RKO (cell line): Measurements from ENCODE around the gene FNDC1.

Experiments
- DNase-seq: peaks from one replicate; pipeline ENCODE4 v3.0.0-alpha.2; 2016; ENCODE audit warnings: low spot score

The FNDC1 gene

DNA sequence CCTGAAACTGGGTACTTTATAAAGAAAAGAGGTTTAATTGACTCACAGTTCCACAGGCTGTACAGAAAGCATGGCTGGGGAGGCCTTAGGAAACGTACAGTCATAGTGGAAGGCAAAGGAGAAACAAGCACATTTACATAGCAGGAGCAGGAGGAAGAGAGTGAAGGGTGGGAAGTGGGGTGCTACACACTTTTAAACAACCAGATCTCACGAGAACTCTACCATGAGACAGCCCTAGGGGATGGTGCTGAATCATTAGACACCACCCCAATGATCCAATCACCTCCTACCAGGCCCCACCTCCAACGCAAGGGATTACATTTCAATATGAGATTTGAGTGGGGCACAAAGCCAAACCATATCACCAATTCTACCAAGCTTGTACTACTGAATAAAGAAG, 7.4 kb upstream of the FNDC1 start:
- no peak for DNase-seq

DNA sequence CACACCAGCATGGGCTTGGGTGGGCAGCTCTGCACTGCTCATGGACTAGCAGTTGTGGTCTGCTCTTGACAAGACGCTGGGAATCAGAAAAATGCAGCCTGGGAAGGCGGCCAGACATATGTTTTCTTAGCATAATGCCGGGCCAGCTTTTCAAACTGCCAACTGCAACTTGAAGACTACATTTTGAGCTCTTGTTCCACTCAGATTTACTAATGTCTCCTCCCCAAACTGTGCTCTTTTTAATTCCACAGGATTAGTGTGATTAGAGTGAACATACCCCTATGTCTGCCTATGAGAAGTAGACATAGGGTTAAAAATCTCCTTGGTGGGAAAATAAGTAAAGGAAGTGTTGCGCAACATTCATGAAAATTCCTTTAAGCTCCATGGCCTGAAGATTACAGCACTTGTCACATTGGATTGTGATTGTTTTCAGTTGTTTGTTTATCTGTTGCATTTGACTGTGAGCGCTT, 5.3 kb upstream of the FNDC1 start:
- no peak for DNase-seq

DNA sequence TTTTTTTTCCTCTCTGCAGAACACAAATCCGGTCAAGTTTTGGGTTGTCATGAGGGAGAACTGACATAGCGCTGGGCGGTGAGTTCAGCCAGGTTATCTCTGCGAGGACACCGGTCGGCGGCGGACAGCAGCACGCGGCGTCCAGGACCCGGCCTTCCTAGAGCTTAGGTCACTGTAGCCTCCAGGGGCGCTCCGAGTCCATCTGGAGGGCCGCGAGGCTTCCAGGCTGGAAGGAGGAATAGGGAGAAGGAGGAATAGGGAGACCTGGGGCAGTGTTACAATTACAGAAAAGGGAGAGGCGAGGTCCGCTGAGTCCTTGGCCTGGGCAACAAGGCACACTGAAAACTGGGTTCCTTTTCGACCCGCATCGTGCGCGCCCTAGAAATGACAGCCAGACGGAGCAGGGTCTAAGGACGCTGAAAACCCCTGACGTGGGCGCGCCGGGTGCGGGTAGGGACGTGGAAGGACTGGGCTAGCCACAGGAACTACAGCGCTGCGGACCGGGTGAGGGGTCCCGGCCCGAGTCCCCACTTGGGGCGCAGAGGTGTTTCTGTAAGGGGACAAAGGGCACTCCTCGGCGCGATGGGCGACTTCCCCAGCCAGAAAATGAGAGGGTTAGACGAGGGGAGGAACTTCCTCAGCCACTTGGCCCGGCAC, 536 bp upstream of the FNDC1 start:
- no peak for DNase-seq

DNA sequence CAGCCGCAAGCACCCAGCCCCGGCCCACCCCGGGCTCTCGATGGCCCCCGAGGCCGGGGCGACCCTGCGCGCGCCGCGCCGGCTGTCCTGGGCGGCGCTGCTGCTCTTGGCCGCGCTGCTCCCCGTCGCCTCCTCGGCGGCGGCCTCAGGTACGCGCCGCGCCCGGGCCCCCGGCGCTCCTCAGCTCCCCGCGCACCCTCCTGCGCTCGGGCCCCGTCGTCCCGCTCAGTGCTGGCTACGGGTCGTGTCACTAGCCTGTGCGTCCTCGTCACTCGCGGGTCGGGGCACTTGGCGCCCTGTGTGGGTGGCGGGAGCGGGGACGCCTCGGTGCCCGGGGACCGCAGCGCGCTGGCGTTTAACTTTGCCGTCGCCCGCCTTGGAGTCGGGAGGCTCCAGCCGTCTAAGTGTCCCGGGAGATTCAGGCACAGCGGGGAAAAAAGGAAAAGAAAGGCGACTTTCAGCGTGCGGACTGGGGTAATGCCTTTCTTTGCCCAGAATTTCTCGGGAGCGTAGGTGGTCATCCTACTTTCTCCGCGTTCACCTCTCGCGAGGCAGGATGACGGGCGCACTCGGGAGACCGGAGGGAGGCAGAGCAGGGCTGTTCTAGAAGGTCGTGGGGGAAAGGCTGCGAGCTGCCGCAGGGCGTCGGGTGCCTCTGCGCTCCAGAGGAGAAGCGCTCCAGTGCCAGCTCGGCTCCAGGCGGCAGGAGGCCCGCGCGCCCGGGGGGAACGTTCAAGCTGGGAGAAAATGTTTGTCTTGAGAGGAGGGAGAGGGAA, 545 bp downstream of the FNDC1 start:
- no peak for DNase-seq

DNA sequence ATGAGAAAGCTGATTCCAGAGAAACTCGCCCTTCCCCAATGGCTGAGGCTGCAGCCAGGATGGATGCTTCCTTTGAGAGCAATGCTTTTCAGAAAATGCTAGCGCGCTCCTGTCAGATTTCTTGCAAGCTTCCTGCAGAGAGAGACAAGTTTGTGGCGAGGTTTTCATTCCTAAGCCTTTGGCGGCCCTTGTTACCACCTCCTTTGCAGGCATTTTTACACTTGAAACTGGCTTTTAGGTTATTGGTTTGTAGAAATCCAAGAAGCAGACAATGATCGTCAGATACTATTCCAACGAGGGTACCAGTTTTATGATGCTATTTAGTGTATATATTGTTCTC, 1.1 kb downstream of the FNDC1 start:
- no peak for DNase-seq

DNA sequence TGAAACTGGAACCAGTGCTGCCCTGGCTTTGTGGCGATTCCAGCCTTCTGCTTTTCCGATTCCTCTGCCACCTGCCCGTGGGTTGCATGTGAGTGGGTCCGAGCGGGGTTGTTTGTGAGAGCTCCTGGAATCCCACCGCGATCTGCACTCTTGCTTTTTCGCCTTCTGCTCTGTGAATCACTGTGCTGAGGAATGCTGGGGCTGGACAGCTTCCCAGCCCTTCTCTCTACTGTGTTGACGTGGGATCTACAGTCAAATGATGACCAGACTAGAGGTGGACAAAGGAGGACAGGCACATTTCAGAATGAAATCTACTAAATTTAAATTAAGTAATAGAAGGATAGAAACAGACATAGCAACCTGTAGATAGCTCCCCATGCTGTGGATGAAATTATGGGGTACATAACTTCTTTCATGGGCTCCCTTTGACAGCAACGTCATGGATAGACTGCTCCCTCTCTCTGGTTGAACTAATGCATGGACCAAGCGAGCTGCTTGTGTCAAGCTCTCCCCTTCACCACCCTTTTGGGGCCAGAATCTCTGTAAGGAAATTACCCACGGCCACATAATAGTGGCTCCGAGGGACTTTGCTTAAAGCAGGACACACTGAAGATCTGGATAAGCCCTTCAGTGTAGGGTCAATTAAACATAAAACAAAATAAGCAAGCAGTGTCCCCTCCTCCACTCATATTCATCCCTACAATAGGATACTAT, 2.0 kb downstream of the FNDC1 start:
- DNase-seq: no peak

DNA sequence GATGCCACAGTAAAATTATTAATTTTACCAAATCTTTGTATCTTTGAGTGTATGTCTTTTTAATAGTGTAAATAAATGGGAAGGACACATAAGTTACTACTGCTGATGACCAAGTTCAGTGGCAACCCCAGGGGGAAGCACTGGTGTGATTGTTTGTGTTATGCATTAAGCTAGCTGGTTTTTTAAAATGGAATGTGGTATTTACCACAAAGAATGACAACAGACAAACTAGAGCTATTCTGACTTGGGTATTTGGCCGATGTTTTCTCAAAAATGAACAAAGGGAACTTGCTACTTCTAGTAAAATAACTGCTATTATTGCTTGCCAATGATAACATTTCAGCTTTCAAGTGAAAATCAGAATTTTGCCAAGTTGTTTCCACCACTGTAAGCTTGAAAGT, 2.9 kb downstream of the FNDC1 start:
- no peak for DNase-seq

DNA sequence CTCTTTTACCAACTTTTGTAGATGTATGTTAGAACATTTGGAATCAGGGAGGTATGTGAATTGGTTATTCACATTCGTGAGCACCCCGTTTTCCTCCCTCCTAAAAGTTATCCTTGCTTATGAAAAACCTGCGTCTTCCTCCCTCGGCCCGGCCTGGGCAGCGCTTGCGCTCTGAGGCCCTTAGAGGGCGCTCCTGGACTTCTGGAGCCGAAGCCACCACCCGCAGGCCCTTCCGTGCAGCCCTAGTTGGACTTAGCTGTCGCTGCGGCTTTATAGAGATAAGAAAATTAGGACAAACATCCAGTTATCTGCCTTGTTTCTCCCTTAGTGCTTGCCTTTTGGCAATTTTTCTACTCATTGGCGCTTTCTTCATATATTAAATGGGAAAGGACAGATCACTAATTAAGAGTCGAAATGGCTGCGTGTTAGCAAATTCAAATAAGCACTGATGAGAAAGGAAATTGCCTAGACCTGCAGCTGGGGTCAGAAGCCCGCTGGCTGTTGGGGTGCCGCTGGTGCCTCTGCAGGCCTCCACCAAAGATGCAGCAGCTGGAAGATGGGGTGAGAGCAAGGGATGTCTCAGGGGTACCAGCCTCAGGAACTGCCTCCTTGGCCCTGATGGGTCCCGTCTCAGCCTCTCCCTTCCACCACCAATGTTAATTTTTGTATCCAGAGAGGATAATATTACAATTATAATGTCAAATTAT, 5.2 kb downstream of the FNDC1 start:
- peak; percentile 78 for DNase-seq

DNA sequence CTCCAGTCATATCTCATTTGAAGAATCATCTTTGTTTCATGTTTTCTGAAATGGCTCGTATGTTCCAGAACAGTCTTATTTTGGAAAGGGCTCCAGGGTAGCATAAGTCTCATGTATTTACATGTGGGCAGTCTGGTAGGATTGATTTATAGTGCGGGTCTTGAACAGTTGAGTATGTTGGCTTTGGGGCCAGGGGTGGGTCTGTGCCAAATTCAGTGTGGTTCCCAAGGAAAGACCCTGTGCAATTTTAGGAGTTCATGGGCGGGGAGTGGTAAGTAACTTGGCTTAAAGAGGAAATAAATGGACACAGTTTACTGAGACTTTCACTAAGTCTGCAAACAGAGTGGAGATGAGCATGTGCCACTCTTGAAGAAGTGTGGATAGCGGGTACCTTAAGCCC, 7.7 kb downstream of the FNDC1 start:
- DNase-seq: no peak

DNA sequence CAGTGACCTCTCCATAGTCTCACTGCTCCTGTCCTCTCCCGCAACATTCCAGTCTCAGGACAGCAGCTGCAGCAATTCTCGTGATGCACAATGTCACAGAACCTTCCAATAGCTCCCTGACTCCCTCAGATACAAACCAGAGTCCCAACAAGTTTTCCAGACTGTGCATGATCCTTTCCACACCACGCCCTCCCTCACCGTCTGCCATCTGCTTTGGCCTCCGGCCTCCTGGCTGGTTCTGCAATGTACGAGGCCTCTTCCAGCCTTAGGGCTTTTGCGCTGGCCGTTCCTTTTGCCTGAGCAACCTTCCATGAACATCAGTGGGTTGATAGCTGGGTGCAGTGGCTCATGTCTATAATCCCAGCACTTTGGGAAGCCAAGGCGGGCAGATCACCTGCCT, 9.6 kb downstream of the FNDC1 start:
- no peak for DNase-seq

DNA sequence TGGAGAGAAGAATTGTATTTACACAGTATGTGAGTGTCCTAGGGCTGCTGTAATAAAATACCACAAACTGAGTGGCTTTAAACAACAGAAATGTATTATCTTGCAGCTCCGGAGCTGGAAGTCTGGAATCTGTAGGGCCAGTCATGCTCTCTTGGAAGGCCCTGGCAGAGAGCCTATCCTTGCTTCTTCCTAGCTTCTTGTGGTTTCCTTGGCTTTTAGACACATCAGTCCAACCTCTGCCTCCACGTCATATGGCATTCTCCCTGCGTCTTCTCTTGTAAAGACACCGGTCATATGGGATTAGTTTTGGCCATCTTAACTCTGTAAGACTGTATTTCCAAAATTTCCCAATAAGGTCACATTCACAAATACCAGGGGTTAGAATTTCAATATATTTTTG, 10.8 kb downstream of the FNDC1 start:
- DNase-seq: no peak

DNA sequence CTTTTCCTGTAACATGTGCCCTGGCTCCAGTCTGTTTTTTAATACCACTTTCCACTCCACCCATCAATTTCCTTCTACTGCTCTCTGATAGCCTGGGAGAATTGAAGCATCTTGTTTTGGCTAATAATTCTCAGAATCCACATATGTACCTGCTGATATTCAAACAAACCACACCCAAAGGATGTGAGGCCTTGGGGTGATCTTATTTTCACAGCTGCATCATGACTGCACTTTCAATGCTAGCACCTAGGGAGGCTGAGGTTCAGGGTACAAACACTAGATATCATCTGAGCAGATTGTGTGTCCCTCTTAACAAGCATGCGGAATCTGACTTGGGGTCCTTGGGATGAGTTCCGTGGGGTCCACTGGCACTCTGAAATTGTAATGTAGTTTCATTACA, 12.7 kb downstream of the FNDC1 start:
- DNase-seq: no peak

DNA sequence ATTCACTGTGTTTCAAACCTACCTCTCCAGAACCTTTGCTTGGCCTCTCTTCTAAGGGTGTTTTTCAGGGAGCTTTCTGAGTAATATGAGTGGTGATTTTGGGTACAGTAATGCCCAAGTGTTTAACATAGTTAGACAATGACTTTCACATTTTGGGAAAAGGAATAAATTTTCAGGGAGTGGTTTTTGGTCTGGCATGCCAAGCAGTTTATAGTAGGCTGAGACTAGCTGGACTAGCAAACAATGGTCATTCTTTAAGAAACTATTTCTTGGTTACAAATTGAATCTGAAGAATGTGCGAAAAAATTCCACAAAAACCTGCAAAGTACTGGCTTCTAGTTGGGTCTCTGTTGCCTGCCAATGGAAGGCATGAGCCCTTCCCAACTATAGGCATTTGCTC, 15.4 kb downstream of the FNDC1 start:
- no peak for DNase-seq

DNA sequence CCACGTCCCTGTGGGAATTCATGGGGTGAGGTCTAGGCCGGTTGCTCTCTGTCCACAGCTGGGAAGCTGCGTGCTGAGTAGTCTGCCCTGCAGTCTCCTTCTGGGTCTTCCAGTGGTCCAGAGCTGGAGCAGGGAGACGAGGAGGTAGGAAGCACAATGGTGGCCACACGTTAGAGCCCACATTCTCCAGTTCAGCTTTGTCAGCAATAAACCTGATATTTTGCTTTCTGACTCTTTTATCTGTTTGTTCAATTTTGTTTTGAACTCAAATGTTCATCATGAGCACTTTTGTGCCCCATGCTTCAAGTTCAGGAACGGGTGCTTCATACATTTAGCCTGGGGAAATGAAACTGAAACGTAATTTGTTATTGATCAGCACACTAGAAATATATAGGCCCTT, 21.3 kb downstream of the FNDC1 start:
- DNase-seq: no peak

DNA sequence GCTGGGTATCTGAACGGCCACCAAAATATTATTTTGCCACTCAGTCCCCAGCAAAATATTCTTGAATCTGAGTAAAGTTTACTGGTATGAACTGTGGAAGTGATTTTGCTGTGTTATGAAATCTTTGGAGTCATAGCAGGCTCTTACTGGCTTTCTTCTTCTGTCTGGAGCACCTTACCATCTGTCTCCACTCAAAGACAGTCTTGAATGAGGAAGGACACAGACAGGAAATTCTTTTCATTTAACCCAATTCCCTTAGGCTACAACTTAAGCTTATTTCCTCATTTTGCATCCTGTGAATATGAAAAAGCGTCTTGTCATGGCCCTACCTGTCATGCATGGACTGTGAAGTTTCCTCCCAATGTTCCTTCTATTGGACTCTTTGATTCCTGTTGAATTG, 24.7 kb downstream of the FNDC1 start:
- no peak for DNase-seq

DNA sequence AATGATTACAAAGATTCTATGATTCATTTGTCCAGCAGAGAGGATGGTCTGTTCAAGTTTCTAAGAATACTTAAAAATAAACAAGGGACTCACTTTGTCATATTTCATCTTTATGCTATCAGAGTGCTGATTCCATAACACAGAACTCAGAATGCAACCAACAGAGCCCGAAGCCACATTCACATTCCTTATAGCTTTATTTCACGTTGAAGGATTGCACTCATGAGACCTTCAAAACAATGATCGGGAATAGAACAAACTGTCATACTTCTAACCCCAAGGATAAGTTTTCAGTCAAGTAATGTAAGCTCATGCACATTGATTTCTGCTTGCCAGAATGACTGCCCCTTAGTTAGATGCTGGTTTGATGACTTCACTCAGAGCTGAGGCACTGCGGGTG, 25.2 kb downstream of the FNDC1 start:
- DNase-seq: no peak

DNA sequence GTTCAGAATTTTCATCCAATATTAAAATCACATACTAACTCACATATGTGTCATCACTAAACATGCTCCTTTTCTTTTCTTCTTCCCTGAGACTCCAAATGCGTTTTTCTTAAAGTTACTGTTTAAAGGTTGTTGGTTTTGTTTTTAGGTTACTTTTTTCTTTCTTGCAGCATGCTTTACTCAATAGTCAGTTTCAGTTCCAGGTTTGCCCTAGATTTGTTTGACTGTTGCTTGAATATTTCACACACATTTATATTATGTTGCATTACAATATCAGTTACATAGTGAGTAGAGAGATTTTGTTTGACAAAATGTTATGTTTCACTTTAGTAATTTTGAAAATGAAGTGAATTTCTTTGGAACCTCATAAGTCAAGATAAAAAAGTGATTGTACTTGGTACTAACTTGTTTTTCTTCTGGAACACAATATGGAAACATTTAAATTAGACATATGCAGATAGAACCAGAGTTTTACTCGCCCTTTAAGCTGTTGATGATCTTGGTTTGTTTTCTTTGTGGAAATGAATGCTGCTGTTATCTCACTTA, 27.3 kb downstream of the FNDC1 start:
- no peak for DNase-seq

DNA sequence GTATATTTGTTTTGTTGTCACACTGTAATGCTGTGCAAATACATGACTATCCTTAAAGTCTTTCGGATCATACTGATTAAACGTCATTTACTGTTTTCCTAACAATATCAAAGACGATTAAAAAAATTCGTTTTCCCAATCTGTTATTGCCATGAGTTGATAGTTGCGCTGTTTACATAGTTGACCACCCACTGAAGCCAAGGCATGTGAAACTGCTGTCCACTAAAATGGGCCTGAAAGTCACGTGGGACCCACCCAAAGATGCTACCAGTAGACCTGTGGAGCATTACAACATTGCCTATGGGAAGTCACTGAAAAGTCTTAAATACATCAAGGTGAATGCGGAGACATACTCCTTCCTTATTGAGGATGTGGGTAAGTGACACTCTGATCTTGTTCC, 28.1 kb downstream of the FNDC1 start:
- no peak for DNase-seq

DNA sequence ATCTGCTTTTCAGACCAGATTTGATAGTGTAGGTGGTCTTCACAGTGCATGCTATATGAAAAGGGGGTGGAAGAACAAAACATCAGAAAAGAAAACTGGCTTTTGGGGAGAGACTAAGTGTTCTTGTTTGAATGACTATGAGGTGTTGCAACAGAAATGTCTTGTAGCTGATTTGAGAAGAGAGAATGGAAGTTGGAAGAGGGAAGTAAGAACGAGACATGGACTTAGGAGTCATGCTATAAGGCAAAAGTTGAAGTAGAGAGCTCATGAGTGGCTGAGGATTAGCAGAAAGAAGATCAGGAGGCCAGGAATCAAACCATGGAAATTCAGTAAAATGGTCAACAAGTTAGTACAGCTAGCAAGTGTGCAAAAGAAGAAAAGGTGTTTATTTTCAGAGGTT, 32.1 kb downstream of the FNDC1 start:
- no peak for DNase-seq

DNA sequence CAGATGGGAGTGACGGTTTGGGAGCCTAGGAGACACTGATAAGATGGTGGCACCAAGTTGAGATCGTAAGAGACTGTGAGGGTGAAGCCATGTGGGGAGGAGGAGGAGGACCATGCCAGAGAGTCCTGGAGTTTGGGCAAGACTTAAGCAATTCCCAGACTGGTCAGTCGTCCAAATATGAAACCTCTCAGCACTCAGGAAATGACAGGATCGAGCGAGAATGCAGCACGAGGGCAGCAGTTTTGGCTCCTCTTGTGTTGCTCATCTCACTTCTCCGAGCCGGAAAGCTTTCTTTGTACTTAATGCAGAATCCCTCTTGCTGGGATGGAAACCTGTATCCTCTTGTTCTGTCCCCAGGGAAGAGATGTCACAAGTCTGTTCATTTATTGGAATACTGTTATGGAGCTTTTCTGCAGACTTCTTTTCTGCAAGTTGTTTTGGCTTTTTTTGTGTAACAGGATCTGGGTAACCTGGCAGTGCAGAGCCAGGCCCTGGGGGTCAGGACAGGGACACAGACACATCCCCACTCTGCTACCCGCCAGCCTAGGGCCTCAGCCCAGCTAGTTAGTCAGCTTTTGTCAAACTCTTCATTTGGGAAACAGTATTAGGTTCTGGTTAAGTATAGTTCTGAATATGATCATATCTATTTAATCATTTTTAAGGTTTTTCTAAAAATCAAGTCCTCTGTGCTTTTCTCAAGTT, 34.3 kb downstream of the FNDC1 start:
- DNase-seq: peak; percentile 77

DNA sequence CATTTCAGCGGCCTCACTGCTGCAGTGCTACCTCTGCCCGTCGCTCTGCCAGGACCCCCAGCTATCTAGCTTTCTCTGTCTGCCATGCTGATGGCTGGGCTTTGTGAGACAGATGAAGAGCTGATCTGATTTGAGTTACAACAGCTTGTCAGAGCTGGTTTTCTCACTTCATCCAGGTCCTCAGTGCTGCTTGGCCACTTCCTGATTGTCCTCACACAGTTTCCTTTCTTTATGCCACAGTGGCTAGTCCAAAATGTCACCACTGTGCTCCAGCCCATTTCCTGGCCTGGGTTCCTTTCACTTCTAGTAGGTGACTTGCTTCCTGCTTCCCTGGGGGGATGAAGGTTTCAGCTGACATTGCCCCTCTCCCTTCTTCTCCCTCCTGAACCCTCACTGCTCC, 35.4 kb downstream of the FNDC1 start:
- no peak for DNase-seq

DNA sequence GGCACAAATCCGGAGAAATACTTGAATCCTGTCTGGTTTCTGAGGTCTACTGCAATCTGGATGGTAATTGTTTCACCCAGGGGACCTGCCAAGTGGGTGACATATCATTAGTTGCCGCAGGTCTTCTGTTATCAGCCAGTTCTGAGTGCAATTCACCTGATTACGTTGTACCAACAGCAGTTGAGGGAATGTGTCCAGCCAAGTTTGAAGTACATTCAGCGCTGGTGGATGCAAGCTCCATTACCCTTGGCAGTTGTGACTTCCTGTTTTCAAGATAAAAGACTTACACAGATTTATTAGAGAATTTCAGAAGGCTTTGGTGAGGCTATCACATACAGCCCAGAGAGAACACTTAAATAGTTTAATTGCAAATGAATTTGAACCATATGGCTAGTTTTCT, 42.8 kb downstream of the FNDC1 start:
- no peak for DNase-seq
